ENCODE data around the gene TCF12.

The TCF12 gene

DNA sequence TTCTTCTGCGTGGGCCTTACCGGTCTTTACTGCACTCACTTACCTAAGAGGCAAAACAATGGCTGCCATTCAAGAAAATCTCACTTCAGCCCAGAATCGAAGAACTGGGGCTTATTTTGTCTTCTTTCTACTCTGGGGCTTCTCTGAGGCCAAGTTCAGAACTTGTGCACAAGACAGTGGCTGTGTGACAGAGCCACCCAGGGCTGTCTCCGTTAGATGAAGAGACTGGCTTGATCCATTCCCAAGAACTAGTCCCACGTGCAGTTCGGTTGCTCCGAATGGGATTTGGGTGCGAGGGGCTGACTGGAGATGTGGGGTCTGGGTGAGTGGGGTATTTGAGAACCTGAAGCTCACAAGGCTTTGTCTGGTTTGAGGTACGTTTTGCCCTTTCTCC, 795 bp upstream of the TCF12 start:
- no peak for DNase-seq
- Histone ChIP-seq H3K9me3 (no peaks in the 10 kb centered on the region), H3K4me1 (peaks cover 4% of the 10 kb centered on the region; the same call in 1 of the 2 replicates), H3K27me3 (no peaks in the 10 kb centered on the region), H3K4me3 (ENCODE audit: low read depth, low read length) (peak overlapping the region; percentile 86), H3K36me3 (peaks cover 32% of the 10 kb centered on the region)
- no peak for TF ChIP-seq CTCF (IDR thresholded peaks at IDR 0.05; ENCODE audit: low read depth, low read length)

DNA sequence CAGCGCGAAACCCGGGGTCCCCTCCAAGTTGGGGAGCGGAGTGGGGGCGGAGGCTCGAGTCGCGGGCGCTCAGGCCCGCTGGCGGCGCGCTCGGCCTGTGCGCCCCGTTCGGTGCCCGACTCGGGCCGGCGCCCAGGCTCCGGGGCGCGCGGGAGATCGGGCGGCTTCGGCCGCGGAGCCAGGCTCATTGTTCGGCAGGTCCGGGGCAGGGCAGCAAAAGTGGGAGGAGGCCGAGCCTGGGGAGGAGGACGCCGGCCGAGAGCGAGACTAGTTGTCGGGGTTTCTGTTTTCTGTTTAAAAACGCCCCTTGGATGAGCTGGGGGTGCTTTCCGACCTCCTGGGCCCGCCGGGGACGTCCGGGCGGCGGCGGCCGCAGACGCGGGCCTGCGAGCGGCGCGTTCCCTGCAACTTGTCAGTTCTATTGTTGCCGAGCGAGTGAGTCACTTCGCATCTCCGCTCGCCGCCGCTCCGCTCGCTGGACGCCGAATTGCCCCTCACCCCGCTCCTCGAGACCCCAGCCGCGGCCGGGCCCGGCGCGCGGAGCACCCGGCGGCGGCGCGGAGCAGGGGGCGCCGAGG, 676 bp downstream of the TCF12 start:
- Histone ChIP-seq H3K4me1 (peaks cover 9% of the 10 kb centered on the region), H3K9me3 (no peaks in the 10 kb centered on the region), H3K4me3 (ENCODE audit: low read depth, low read length) (peak overlapping the region; percentile 86), H3K36me3 (peaks cover 42% of the 10 kb centered on the region), H3K27me3 (no peaks in the 10 kb centered on the region)
- no peak for TF ChIP-seq CTCF (IDR thresholded peaks at IDR 0.05; ENCODE audit: low read depth, low read length)
- peak; percentile 74 for DNase-seq

GRCh38 chr15:56919609-56920366, 1.3 kb downstream of the TCF12 start:
- TF ChIP-seq CTCF (IDR thresholded peaks at IDR 0.05; ENCODE audit: low read depth, low read length) = no peak
- no peaks in the 10 kb centered on the region for H3K9me3 ChIP-seq
- H3K27me3 ChIP-seq = no peaks in the 10 kb centered on the region
- peak overlapping the region; percentile 86 for H3K4me3 ChIP-seq (ENCODE audit: low read depth, low read length)
- peaks cover 49% of the 10 kb centered on the region for H3K36me3 ChIP-seq
- H3K4me1 ChIP-seq = peaks cover 9% of the 10 kb centered on the region
- peak; percentile 54 for DNase-seq

DNA sequence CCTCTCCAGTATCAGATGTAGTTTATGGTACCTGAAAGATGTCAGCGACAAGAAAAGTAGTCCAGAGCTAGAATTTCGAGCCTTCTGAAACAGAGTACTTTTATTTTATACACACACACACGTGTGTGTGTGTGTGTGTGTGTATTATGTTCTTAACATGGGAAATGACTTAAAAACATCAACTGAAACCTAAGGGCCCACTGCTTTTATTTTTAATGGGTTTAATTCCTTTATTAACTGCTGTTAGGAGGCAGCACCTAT, 1.9 kb downstream of the TCF12 start:
- Histone ChIP-seq H3K27me3 (no peaks in the 10 kb centered on the region), H3K9me3 (no peaks in the 10 kb centered on the region), H3K36me3 (peaks cover 50% of the 10 kb centered on the region), H3K4me3 (ENCODE audit: low read depth, low read length) (peak overlapping the region; percentile 86), H3K4me1 (peaks cover 9% of the 10 kb centered on the region)
- no peak for TF ChIP-seq CTCF (IDR thresholded peaks at IDR 0.05; ENCODE audit: low read depth, low read length)
- DNase-seq = no peak

- H3K9me3 ChIP-seq = no peaks in the 10 kb centered on the region
- no peak for DNase-seq
- no peaks in the 10 kb centered on the region for H3K27me3 ChIP-seq
- peaks cover 58% of the 10 kb centered on the region for H3K36me3 ChIP-seq
- no peak for TF ChIP-seq CTCF (IDR thresholded peaks at IDR 0.05; ENCODE audit: low read depth, low read length)
- H3K4me3 ChIP-seq (ENCODE audit: low read depth, low read length) = no peak overlapping the region
- H3K4me1 ChIP-seq = peaks cover 9% of the 10 kb centered on the region
Measured at GRCh38 chr15:56923174-56923591, 4.7 kb downstream of the TCF12 start.

DNA sequence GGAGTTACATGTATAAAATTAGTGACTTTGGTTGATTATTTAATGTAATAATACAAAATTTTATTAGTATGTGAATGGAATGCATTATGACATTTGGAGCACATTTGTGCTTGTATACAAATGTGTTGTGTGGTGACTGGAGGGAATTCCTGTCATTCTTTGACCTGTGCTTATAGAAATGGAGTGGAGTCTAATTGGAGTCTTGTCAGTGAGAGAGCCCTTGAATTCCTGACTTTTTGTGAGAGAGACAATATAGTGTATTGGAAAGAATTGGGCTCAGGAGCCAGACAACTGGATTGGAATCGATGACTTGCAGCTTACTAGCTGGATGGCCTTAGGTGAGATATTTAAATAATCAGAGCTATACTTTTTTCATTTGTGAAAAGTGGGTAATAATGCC, 9.4 kb downstream of the TCF12 start:
- Histone ChIP-seq H3K36me3 (peaks cover 38% of the 10 kb centered on the region), H3K9me3 (no peaks in the 10 kb centered on the region), H3K4me1 (peaks cover 29% of the 10 kb centered on the region), H3K4me3 (ENCODE audit: low read depth, low read length) (no peak overlapping the region), H3K27me3 (no peaks in the 10 kb centered on the region)
- no peak for DNase-seq
- no peak for TF ChIP-seq CTCF (IDR thresholded peaks at IDR 0.05; ENCODE audit: low read depth, low read length)
